ENCODE data around the gene XRCC1.
A peak's percentile ranks its signal among the peaks of the same experiment; 100 is the strongest.
"Not testable (repeated sequence)": the region's sequence is repeated elsewhere in the genome, so short reads cannot be mapped to it uniquely, and the experiment has no call there.

The XRCC1 gene

DNA sequence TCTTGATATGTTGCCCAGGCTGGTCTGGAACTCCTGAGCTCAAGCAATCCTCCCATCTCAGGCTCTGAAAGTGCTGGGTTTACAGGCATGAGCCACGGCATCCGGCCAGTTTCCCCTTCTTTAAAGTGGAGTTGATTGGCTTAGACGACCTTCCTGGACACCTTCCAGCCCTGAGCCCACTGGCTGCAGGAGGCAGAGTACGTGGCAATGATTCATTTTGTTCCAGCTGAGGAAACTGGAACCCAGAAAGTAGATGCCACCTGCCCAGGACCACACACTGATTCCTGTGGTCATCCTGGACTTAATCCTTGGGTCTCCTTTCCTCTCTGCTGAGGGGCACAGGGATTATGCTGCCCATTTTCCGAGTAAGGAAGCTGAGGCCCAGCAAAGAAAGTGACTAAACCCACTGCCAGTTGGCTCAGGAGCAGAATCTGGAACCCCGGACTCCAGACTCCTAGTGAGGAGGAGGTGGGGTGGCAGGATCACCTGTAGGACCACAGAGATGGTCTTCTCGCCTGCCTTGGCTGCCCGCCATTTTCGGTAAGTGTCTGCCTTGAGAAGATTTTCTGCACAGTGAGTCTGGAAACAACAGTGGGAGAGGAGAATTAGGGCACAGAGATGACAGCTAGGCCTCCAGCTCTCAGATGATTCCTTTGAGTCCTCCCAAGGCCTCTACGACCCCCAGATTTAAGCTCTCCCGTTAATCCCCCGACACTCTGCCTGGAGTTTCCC, 737 bp downstream of the XRCC1 start:
- FAIRE-seq: no peak

DNA sequence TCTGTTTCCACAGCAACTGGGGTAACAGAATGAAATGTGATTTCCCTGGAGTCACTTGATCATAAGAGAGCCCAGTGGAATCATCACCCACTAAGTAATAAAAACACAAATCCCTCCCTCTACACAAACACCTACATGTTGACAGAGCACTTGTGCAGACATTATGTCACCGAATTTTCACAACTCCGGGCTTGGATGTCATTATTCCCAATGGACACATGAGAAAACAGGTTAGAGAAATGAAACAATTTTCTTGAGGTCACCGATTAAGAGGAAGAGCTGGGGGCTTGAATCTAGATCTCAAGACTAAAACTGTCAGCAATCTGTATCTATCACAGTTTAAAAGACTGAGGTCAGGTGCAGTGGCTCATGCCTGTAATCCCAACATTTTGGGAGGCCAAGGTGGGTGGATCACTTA, 3.1 kb downstream of the XRCC1 start:
- no peak for FAIRE-seq

DNA sequence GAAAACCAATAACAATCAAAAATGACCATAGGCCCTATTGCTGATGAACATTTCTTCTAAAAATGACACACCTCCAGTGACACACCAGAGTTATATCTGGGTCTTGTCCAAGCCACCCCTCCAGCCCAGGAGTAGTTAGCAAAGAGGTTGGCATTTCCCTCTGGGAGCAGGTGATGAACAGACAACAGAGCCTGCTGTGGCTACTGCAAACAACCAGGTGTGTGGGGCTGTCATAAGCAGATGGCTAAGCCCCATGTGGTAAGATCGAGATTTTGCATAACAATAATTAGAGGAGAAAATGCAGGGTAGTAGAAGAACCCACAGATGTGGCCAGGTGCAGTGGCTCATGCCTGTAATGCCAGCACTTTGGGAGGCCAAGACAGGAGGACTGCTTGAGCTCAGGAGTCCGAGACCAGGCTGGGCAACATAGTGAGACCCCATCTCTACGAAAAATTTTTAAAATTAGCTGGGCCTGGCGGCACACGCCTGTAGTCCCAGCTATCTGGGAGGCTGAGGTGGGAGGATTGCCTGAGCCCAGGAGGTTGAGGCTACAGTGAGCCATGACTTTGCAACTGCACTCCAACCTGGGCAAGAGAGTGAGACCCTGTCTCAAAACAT, 5.0 kb downstream of the XRCC1 start:
- FAIRE-seq: no peak

DNA sequence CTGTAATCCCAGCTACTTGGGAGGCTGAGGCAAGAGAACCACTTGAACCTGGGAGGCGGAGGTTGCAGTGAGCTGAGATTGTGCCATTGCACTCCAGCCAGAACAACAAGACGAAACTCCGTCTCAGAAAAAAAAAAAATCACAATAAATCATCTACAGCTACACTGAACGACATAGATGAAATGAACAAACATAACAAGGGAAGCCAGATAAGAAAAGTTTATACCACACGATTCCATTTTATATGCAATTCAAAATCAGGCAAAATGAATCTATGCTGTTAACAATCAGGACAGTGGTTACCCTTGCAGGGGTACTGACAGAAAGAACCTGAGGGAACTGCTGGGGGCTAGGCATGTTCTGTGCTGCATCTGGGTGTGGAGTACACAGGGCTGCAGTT, 5.7 kb downstream of the XRCC1 start:
- no peak for FAIRE-seq

DNA sequence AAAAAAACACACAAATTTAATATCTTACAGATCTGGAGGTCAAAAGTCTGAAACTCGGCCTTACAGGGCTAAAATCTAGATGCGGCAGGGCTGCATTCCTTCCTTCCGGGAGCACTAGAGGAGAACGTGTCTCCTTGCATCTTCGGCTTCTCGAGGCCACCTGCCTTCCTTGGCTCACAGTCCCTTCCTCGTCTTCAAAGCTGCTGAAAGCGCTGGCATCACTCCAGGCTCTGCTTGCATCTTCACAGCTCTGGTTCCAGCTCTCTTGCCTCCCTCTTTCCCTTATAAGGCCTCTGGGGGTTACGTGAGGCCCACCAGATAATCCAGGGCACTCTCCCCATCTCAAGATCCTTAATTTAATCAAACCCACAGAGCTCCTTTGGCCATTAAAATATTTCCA, 10.5 kb downstream of the XRCC1 start:
- FAIRE-seq: no peak

DNA sequence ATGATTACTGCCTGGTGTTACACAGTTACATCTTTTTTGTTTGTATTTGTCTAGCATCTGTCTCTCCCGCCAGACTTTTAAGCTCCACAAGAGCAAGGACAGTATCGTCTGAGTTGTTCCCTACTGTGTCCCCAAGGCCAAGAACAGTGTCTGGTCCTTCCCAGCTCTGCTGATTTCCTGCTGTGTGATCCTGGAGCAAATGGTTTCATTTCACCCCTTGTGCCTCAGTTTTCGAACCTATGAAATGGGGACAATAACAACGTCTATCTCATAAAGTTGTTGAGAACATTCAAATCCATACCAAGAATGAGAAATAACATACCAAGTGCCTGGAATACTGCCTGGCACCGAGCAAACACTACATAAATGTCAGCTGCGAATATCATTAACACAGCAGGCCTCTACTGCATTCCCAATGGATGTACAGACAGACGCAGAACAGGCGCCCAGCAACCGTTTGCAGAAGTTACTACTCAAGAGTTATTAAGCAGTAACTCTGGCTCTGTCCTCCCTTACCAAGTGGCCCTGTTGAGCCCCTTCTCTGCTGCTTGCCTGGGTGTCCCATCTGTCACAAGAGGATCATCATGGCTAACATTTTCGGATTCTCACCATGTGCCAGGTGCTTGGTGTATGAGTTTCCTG, 11.4 kb downstream of the XRCC1 start:
- no peak for FAIRE-seq

DNA sequence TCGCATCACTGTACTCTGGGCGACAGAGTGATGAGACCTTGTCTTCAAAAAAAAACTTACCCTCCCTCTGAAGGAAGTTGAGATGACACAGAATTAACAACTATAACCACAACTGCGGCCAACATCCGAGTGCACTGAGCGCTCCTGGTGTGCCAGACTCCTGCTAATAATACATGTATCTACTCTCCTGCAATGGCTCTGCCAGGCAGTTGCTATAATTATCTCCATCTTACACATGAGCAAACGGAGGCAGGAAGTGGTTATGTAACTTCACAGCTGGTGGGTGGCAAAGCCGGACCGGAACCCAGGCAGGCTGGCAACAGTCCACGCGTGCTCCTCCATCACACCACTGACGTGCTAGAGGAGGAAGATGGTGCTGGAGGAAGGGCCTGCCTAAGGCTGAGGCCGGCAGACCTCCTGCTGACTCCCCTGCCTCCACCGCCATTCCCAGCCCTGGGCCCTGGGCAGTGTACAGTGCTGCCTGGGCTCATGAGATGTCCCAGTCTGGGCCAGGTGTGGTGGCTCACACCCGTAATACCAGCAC, 12.6 kb downstream of the XRCC1 start:
- FAIRE-seq: no peak

DNA sequence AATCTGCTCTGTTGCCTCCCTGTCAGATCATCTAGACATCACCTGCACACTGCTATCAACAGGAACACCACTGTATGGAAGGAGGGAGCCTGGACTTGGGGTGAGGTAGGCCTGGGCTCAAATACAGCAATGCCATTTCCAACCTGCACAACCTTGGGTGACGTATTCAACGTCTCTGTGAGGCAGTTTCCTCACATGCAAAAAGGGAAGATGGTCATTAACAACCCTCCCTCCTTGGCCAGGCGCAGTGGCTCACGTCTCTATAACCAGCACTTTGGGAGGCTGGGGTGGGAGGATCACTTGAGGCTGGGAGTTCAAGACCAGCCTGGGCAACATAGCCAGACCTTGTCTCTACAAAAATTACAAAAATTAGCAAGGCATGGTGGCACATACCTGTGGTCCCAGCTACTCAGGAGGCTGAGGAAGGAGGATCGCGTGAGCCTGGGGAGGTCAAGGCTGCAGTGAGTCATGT, 13.1 kb downstream of the XRCC1 start:
- no peak for FAIRE-seq

DNA sequence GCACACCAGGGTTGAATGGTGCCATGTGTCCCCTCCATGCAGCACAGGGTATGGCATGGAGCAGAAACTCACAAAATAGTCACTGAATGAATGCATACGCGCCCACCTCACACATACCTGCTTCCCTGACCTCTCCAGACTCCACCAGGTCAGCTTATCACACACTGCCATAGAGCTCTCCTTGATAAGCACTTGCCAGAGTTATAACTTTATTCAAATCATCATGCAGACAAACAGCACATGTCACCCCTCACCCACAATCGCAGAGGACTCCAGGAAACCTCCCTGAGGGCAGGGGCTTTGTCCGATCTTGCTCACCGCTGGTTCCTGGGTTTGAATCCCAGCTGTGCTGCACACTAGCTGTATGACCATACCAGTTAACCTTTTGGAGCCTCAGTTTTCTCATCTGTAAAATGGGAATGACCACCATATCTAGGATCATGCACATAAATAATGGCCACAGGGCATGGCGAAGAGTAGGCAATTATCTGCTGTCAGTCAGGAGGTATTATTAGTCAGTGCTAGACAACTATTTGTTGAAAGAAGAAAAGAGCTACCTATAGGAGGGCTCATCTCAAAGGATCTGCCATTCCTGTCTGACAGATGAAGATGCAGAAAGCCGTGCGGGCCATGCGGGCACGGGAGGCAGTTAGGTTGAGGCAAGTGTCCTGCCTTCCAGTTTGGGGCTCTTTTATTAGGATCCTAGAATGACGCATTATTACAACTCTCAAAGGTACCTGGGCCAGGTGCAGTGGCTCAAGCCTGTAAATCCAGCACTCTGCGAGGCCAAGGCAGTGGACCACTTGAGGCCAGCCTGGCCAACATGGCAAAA, 14.0 kb downstream of the XRCC1 start:
- FAIRE-seq: no peak

DNA sequence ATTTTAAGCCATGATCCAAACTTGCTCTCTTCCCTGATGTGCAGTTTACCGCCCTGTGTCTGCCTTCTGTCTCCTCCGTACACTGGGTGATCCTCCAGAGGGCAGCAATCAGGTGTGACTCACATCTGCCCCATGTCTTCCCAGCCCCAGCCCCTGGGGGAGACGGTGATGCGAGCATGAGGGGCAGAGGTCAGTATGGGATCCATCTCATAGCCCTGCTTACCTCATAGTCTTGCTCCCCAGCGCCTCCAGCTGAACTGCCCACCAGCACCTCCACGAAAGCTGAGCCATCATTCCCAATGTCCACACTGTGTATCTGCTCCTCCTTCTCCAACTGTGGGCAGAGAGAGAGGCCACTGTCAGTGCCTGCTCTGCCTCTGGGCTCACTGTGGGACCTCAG, 14.6 kb downstream of the XRCC1 start:
- no peak for FAIRE-seq

DNA sequence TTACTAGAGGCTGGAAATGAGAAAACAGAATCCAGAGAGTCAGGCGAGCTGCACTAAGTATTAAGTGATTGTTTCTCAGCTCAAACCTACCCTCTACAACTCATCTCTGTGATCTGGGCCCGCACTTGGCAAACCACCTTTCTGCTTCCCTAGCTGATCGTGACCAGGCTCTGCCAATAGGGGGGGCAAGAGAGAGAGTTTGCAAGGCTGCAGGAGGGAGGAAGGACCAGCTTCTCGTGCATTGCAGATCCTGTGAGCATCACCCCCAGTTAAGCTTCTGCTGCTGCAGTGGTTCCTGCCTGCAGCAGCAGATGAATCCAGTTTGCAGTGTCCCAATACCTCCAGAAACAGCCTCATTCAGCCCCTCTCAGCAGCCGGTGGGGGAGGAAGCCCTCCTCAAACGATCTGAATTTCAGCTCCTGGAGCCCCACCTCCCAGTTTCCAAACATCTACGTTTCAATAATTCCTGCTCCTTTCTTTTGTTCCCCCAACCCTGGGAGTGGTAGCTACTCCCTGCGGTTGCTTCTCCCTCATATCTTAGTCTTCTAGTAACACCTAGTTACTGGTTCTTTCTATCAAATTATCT, 20.0 kb downstream of the XRCC1 start:
- peak; percentile 89 for FAIRE-seq

DNA sequence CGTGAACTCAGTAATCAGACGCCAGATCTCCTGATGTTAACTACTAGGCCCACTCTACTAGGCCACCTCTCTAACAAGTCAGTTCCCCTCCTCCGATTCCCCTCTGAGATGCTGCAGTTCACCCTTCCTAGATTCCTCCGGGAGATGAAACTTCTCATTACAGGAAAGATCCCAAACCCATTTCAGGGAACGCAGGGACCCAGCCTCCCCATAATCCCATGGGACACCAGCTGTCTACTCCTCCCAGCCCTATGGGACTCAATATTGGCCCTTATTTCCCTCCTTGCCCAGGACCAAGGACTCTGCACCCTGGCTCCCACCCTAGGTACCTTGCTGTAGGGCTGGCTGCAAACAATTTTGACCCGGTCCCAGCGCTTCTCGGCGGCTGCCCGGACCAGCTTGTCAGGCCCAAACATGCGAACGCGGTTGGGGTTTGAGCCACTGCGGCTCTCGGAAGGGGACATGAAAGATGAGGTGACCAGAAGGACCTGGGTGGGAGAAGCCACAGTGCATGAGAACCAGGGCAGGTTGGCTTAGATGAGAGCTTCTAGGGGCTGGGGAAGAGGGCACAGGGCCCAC, 20.9 kb downstream of the XRCC1 start:
- FAIRE-seq: no peak

DNA sequence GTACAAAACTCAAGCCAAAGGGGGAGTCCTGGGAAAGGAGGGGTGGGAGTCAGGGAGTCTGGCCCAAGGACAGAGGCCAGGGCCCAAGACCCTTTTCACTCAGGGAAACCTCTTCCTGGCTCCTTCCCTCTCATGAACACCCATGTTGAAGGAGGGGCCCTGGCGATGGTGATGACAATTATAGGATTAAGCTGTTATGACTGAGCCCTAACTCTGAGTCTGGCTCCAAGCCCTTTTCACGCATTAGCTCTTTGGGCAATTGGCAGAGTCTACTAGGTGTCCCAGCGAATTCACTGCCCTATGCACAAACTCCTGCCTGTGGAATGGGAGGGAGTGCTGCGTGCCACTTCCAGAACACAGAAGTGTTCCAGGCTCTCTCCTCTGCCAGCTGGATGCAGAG, 21.7 kb downstream of the XRCC1 start:
- no peak for FAIRE-seq

DNA sequence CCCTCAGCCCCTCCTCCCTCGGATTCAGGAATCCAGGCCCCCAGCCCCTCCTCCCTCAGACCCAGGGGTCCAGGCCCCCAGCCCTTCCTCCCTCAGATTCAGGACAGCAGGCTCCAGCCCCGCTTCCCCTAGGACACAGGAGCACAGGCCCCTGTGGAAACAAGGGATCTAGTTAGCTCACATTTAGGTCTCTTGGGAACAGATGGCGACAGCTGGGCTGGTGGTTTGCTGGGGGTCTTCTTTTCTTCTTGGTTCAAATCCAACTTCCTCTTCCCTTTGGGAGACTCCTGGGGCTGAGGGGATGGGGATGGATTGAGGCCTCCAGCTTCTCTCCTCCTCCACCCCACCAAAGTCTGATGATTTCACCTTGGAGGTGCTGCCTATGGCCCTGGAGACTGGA, 22.7 kb downstream of the XRCC1 start:
- FAIRE-seq: no peak

DNA sequence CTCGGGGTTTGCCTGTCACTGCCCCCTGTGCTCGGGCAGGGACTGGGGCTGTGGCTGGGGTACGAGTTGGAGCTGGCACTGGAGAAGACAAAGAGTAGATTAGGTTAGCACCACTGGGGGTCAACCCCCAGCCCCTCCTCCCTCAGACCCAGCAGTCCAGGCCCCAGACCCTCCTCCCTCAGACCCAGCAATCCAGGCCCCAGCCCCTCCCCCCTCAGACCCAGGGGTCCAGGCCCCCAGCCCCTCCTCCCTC, 23.2 kb downstream of the XRCC1 start:
- FAIRE-seq: no peak

DNA sequence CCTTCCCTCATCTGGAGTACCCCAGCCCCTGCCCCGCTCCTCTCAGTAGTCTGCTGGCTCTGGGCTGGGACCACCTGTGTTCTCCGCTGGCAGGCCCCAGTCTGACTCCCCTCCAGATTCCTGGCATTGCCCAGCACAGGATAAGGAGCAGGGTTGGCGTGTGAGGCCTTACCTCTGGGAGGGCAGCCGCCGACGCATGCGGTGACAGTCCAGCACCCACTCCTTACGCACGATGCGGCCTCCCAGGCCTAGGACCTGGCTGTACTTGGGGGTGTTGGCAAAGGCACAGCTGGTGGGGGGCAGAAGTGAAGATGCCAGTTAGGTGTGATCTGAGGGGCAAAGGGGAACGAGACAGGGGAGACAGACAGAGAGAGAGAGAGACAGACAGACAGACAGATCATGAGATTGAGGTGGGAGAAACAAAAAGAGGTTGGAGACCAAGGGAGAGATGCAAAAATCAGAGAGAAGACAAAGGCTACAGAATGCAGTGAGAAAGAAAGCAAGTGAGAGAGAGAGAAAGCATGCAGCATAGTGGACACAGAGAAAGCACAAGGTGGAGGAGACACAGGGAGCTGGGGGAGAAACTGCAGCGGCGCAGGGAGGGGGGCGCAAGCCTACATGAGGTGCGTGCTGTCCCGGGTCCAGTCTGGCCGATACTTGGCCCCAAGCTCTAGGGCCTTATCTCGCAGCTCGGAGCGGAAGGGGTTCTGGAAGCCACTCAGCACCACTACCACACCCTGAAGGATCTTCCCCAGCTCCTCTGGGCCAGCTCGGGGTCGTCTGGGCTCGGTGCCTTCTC, 23.7 kb downstream of the XRCC1 start:
- no peak for FAIRE-seq

DNA sequence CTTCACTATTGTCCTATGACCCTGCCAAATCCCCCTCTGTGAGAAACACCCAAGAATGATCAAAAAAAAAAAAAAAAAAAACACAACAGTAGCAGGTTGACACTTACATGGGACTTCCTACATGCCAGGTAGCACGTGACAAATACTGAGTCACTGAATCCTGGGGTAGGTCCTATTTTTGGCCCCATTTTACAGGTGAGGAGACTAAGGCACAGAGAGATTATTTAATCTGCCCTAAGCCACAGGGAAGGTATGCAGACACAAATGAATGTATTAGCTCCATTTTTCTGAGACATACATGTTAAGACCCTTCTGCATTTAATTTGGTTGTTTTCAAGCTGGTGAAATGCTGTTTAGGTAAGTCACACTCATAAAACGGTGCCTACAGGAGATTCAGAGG, 26.6 kb downstream of the XRCC1 start:
- FAIRE-seq: no peak

DNA sequence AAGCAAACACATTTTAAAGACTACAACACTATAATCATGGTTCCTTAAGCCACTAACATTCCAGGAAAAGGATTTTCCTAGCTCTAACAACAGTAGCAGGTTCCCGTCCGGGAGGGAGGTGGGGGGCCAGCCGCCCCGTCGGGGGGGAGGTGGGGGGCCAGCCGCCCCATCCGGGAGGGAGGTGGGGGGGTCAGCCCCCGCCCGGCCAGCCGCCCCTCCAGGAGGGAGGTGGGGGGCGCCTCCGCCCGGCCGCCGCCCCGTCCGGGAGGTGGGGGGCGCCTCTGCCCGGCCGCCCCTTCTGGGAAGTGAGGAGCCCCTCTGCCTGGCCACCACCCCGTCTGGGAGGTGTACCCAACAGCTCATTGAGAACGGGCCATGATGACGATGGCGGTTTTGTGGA, 27.4 kb downstream of the XRCC1 start:
- not testable (repeated sequence) for FAIRE-seq

DNA sequence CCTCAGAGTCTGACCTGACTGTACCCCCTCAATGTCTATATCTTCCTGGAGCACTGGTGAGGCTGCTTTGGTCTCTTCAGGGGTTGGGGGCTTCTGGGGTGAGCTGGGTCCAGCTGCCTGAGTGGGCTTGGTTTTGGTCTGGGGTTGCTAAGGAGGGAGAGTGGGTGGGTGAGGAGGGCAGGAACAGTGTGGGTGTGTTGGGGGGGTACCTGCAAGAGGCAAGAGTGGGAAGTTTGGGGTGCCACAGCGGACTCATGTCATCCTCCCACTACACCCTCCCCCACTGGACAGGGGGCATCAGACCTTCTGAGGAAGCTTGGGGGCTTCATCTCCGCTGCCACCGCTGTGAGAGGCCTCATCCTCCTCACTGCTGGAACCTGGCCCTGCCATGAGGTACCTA, 28.7 kb downstream of the XRCC1 start:
- FAIRE-seq: no peak

DNA sequence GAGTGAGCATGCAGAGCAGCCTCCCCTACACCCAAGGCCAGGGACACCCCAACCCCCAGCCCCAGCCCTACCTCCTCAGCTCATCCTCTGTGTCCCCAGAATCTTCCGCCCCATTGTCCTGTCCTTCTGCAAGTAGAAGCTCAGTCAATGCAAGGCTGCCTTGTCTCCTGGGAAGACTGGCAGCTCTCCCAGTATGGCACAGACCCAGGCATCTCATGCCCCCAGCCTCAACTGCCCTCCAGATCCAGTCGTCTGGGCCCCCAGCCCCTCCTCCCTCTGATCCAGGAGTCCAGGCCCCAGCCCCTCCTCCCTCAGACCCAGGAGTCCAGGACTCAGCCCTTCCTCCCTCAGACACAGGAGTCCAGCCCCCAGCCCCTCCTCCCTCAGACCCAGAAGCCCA, 29.3 kb downstream of the XRCC1 start:
- no peak for FAIRE-seq

DNA sequence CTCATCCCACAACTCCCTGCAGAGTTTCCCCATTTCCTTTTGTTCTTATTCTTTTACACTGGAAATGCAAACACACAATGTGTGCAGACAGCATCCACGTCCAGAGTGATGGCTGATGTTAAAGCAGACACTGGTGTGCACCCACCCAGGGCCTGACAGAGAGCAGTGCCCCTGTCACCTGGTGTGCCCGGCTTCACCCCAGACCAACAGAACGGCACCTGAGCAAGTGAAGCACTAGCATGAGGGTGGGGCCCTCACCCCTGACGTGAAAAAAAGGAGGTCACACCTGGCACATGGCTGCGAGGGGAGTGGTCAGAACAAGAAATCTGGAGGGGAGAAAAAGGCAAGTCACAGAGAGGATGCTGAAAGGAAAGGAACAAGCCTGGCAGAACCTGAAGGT, 30.1 kb downstream of the XRCC1 start:
- FAIRE-seq: no peak

DNA sequence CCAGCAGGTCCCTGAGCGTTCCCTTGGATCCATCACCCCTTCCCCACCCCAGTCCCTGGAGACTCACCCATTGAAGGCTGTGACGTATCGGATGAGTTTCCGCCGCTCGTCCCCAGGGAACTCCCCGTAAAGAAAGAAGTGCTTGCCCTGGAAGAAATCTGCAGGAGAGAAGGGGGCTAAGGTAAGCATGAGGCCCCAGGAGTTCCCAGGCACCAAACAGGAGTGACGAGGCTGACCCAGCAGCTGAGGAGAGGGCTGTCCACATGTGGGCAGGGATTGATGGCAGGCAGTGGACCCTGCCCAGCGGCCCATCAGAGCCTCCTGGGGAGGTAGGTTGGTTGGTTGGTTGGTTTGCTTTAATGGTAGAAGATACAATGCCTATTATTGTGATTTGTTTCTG, 31.2 kb downstream of the XRCC1 start:
- no peak for FAIRE-seq
